H1 (cell line): ENCODE measurements around the gene CDK19.

Source experiments
- CTCF ChIP-seq, 3 experiments: IDR thresholded peaks; 1 replicate in 2 of 3; 2 replicates in 1 of 3; pipeline versions ENCODE4 v1.5.1 to v1.6.1; 2011; ENCODE audit warnings: low read length in 3 of 3, mild to moderate bottlenecking in 3 of 3, inconsistent platforms in 2 of 3, low read depth in 1 of 3, moderate library complexity in 1 of 3; ENCODE audit not compliant: insufficient read depth in 1 of 3; ENCODE audit errors: control extremely low read depth in 1 of 3
- EP300 ChIP-seq, 2 experiments: IDR thresholded peaks; 1 replicate in 1 of 2; 2 replicates in 1 of 2; pipeline ENCODE4 v1.6.1; 2011 to 2012; ENCODE audit warnings: low read depth in 2 of 2, low read length in 2 of 2, mild to moderate bottlenecking in 2 of 2, borderline replicate concordance in 1 of 2, inconsistent platforms in 1 of 2, moderate library complexity in 1 of 2
- YY1 ChIP-seq: IDR thresholded peaks from 2 replicates; pipeline ENCODE4 v1.6.1; 2011; ENCODE audit warnings: low read depth, mild to moderate bottlenecking, low read length
- TF ChIP-seq, protein P1 (sequence below): IDR thresholded peaks from 2 replicates; pipeline ENCODE4 v1.6.1; 2011; ENCODE audit warnings: low read depth, mild to moderate bottlenecking, low read length; ENCODE audit not compliant: insufficient read depth
- TF ChIP-seq, protein P2 (sequence below): IDR thresholded peaks from 2 replicates; pipeline ENCODE4 v1.6.1; 2012; ENCODE audit warnings: inconsistent platforms

- TF ChIP-seq, protein P1, sequence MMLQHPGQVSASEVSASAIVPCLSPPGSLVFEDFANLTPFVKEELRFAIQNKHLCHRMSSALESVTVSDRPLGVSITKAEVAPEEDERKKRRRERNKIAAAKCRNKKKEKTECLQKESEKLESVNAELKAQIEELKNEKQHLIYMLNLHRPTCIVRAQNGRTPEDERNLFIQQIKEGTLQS: no peak
- TF ChIP-seq CTCF (IDR thresholded peaks at IDR 0.05; ENCODE audit: control extremely low read depth in 1 of 3, insufficient read depth in 1 of 3, low read depth in 1 of 3, low read length in 3 of 3) (no peak), YY1 (no peak), EP300 (IDR thresholded peaks at IDR 0.05; ENCODE audit: borderline replicate concordance in 1 of 2, low read depth in 2 of 2, low read length in 2 of 2) (no peak)
- TF ChIP-seq, protein P2, sequence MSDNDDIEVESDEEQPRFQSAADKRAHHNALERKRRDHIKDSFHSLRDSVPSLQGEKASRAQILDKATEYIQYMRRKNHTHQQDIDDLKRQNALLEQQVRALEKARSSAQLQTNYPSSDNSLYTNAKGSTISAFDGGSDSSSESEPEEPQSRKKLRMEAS: no peak
Measured at GRCh38 chr6:110652520-110652919, 162.7 kb downstream of the CDK19 start.
